Sigmoid colon (tissue), 4 donors: ENCODE data around the gene FCN2.

Experiments
- CTCF ChIP-seq, 4 experiments: fragments of 450-650 bp in 3 of 4; fragments of 200-600 bp in 1 of 4; IDR thresholded peaks; one replicate each; pipeline ENCODE4 v1.5.1; 2016 to 2019; ENCODE audit warnings: antibody characterized with exemption in 4 of 4, mild to moderate bottlenecking in 3 of 4, moderate library complexity in 2 of 4
- EP300 ChIP-seq, 4 donors: sonication (generic); formaldehyde crosslinking; IDR thresholded peaks; one replicate each; pipeline ENCODE4 v1.6.1; 2017; ENCODE audit warnings: antibody characterized with exemption in 4 of 4
- POLR2A ChIP-seq, 2 donors: fragments of 450-650 bp; IDR thresholded peaks; one replicate each; pipeline ENCODE4 v1.6.1; 2016; ENCODE audit warnings: antibody characterized with exemption in 2 of 2, mild to moderate bottlenecking in 2 of 2, moderate library complexity in 2 of 2
- POLR2AphosphoS5 ChIP-seq, 4 donors: sonication (generic); formaldehyde crosslinking; IDR thresholded peaks; one replicate each; pipeline ENCODE4 v1.6.1; 2017; ENCODE audit warnings: antibody characterized with exemption in 4 of 4

- TF ChIP-seq POLR2AphosphoS5 (IDR thresholded peaks at IDR 0.05) (no peak), CTCF (IDR thresholded peaks at IDR 0.05) (no peak), POLR2A (IDR thresholded peaks at IDR 0.05) (no peak), EP300 (IDR thresholded peaks at IDR 0.05) (no peak)
Observed at GRCh38 chr9:134890155-134890495, 9.5 kb downstream of the FCN2 start.
